Endothelial cell (in vitro differentiated cells): Measurements from ENCODE around the gene ANKHD1. TPM values are rescaled to one million over a fixed set of nuclear protein-coding genes. Genes with fewer than 3 reads are reported as not detected.

ENCODE experiments used
- DNase-seq: peaks from one replicate; pipeline ENCODE4 v3.0.0; 2021; ENCODE audit warnings: low spot score
- H3K27ac Mint-ChIP-seq: one replicate; pipeline ENCODE4 v1.8.0; 2021; ENCODE audit warnings: mixed read lengths, inconsistent platforms; ENCODE audit not compliant: unreplicated experiment
- H3K27me3 Mint-ChIP-seq: one replicate; pipeline ENCODE4 v1.8.0; 2021; ENCODE audit warnings: mild to moderate bottlenecking, moderate library complexity, mixed read lengths, inconsistent platforms; ENCODE audit not compliant: unreplicated experiment
- H3K36me3 Mint-ChIP-seq: one replicate; pipeline ENCODE4 v1.8.0; 2021; ENCODE audit warnings: mild to moderate bottlenecking, low read depth, mixed read lengths, inconsistent platforms; ENCODE audit not compliant: unreplicated experiment
- H3K4me1 Mint-ChIP-seq: one replicate; pipeline ENCODE4 v1.8.0; 2021; ENCODE audit warnings: mild to moderate bottlenecking, mixed read lengths, inconsistent platforms; ENCODE audit not compliant: unreplicated experiment
- H3K4me3 Mint-ChIP-seq: one replicate; pipeline ENCODE4 v1.8.0; 2021; ENCODE audit warnings: mild to moderate bottlenecking, mixed read lengths, inconsistent platforms; ENCODE audit not compliant: unreplicated experiment
- H3K9me3 Mint-ChIP-seq: one replicate; pipeline ENCODE4 v1.8.0; 2021; ENCODE audit warnings: mixed read lengths, inconsistent platforms; ENCODE audit not compliant: unreplicated experiment
- total RNA-seq: library from RNA; stranded (reverse); fragmentation: NEBNext Ultra II Directional; extraction: Animal tissue kit (Norgen Biotek cat#: 25700); gene quantifications from one replicate; pipeline ENCODE4 v1.2.1, GENCODE V29; 2021; ENCODE audit not compliant: unreplicated experiment
- TF ChIP-seq, protein P1 (sequence below): fragments of 200-600 bp; sonication (generic); IDR thresholded peaks from one replicate; pipeline ENCODE4 v1.5.0; 2021; ENCODE audit warnings: antibody characterized with exemption; ENCODE audit not compliant: unreplicated experiment

The ANKHD1 gene
- total RNA-seq, 1 donor from 2014 or later = 138 TPM

DNA sequence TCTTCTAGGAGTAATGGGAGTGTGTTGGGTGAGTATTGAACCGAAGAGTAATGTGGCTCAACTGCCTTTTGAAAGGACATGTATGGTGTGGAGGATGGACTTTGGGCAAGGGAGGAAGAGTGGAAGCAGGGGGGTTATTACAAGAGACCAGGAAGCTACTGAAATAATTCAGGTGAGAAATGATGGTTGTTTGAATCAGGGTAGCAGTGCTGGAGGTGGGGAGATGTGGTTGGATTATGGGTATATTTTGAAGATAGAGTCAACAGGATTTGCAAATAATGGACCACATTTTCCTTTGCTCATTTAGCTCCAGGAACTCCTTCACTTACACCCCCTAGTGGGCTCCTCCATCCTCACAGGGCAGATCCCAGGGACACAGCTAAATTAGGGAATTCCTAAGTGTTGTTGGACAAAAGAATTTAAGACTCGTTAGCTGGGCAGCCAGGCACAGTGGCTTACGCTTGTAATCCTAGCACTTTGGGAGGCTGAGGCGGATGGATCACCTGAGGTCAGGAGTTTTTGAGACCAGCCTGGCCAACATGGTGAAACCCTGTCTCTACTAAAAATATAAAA is 42.8 kb upstream of the ANKHD1 start:
- Mint-ChIP-seq H3K36me3 (no peaks in the 10 kb centered on the region), H3K4me1 (no peaks in the 10 kb centered on the region), H3K27me3 (peaks cover 7% of the 10 kb centered on the region), H3K4me3 (no peak overlapping the region), H3K27ac (peak overlapping the region; percentile 3), H3K9me3 (no peaks in the 10 kb centered on the region)
- TF ChIP-seq, protein P1, sequence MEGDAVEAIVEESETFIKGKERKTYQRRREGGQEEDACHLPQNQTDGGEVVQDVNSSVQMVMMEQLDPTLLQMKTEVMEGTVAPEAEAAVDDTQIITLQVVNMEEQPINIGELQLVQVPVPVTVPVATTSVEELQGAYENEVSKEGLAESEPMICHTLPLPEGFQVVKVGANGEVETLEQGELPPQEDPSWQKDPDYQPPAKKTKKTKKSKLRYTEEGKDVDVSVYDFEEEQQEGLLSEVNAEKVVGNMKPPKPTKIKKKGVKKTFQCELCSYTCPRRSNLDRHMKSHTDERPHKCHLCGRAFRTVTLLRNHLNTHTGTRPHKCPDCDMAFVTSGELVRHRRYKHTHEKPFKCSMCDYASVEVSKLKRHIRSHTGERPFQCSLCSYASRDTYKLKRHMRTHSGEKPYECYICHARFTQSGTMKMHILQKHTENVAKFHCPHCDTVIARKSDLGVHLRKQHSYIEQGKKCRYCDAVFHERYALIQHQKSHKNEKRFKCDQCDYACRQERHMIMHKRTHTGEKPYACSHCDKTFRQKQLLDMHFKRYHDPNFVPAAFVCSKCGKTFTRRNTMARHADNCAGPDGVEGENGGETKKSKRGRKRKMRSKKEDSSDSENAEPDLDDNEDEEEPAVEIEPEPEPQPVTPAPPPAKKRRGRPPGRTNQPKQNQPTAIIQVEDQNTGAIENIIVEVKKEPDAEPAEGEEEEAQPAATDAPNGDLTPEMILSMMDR = peak; percentile 62
- peak; percentile 66 for DNase-seq

DNA sequence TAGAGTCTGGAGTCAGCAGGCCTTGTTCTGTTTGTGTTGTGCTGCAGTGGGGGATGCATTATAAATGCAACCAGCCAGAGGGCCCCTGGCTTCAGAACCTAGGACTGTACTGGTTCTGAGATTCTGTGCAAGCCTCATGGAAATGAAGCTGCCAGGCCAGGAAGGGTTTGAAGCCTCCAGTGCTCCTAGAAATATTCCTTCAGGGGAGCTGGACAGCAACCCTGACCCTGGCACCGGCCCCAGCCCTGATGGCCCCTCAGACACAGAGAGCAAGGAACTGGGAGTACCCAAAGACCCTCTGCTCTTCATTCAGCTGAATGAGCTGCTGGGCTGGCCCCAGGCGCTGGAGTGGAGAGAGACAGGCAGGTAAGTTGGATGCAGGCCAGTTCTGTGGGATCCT is 41.5 kb upstream of the ANKHD1 start, which contains the start of gene SLC4A9:
SLC4A9 (plus strand) TSS at position 94 of the 400 bp plus-strand sequence; CDS start at position 137, 43 bp downstream.
- no peak for DNase-seq
- Mint-ChIP-seq H3K36me3 (no peaks in the 10 kb centered on the region), H3K27ac (no peak within 1 kb of the TSS), H3K4me1 (no peaks in the 10 kb centered on the region), H3K4me3 (no peak within 1 kb of the TSS), H3K9me3 (no peaks in the 10 kb centered on the region), H3K27me3 (peaks cover 7% of the 10 kb centered on the region)
- TF ChIP-seq, protein P1 = no peak

DNA sequence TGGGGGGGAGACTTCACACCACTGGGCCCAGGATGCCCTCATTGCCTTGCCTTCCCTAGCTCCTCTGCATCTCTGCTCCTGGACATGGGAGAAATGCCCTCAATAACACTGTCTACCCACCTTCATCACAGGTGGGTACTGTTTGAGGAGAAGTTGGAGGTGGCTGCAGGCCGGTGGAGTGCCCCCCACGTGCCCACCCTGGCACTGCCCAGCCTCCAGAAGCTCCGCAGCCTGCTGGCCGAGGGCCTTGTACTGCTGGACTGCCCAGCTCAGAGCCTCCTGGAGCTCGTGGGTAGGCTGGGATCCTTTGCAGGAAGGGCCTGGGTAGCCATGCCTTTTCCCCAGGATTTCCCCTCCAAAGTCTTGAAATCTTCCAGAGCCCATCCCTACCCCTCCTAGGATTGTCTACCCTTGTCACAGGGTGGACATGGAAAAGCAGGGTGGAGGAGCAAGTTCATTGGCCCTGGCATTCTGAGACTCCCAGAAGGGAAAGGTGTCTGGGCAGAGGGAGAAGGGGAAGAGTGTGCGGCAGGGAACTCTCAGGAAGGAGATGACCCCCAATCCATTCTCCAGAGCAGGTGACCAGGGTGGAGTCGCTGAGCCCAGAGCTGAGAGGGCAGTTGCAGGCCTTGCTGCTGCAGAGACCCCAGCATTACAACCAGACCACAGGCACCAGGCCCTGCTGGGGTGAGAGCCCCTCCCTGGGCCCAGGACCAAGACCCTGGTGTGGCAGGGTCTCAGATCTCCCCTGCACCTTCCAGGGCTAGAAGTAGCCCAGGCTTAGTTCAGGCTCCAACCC is 40.8 kb upstream of the ANKHD1 start:
- Mint-ChIP-seq H3K27ac (no peak overlapping the region), H3K4me3 (no peak overlapping the region), H3K9me3 (no peaks in the 10 kb centered on the region), H3K27me3 (peaks cover 7% of the 10 kb centered on the region), H3K36me3 (no peaks in the 10 kb centered on the region), H3K4me1 (no peaks in the 10 kb centered on the region)
- TF ChIP-seq, protein P1 = no peak
- no peak for DNase-seq

DNA sequence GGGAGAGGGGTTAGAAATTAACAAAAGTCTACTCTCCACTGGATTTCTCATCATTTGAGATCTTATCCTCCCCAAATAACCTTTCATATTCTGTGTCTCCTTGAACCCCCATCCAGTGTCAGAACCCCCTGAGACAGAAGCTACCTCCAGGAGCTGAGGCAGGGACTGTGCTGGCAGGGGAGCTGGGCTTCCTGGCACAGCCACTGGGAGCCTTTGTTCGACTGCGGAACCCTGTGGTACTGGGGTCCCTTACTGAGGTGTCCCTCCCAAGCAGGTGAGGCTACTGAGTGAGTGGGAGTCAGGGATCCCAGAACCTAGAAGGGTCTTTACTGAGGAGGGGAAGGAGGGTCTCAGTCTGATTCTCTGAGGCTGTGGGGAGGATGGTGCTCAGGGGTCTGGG is 39.7 kb upstream of the ANKHD1 start:
- H3K4me1 Mint-ChIP-seq = no peaks in the 10 kb centered on the region
- TF ChIP-seq, protein P1 = no peak
- H3K36me3 Mint-ChIP-seq = no peaks in the 10 kb centered on the region
- H3K4me3 Mint-ChIP-seq = no peak overlapping the region
- H3K27me3 Mint-ChIP-seq = peaks cover 7% of the 10 kb centered on the region
- no peak for DNase-seq
- no peaks in the 10 kb centered on the region for H3K9me3 Mint-ChIP-seq
- no peak overlapping the region for H3K27ac Mint-ChIP-seq

DNA sequence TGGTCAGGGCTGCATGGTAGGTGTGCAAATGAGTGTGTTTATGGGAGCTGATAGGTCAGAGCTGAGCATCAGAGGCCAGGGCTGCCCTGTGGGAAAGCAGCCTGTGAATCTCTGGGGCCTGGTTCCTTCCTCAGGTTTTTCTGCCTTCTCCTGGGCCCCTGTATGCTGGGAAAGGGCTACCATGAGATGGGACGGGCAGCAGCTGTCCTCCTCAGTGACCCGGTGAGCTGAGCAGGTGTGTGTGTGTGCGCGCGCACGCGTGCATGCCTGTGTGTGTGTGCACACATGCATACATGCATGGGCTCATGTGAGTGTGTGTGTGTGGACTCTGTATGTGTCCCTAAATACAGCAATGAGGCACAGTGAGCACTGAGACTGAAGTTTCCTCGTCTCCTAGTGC is 39.3 kb upstream of the ANKHD1 start:
- Mint-ChIP-seq H3K4me3 (no peak overlapping the region), H3K36me3 (no peaks in the 10 kb centered on the region), H3K9me3 (no peaks in the 10 kb centered on the region), H3K27me3 (peaks cover 7% of the 10 kb centered on the region), H3K27ac (no peak overlapping the region), H3K4me1 (no peaks in the 10 kb centered on the region)
- TF ChIP-seq, protein P1 = no peak
- DNase-seq = no peak
